Superior temporal gyrus (tissue), 1 donor: ENCODE results near the gene SLPI.

Experiments used
- DNase-seq: peaks from one replicate; pipeline ENCODE4 v3.0.0-alpha.2; 2016; ENCODE audit errors: extremely low spot score

SLPI gene

GRCh38 chr20:45254383-45255262 is at the start of gene SLPI:
Gene SLPI (minus strand): TSS chr20:45254564. CDS start chr20:45254543, 21 bp downstream.
- no peak for DNase-seq

GRCh38 chr20:45303586-45304463 is 49.5 kb upstream of the SLPI start:
- no peak for DNase-seq

- no peak for DNase-seq
Observed at GRCh38 chr20:45301824-45302271, 47.5 kb upstream of the SLPI start.

GRCh38 chr20:45300961-45301360 is 46.6 kb upstream of the SLPI start:
- no peak for DNase-seq

GRCh38 chr20:45299786-45300185 is 45.4 kb upstream of the SLPI start:
- DNase-seq: no peak

- no peak for DNase-seq
Observed at GRCh38 chr20:45297786-45298497, 43.6 kb upstream of the SLPI start.

- no peak for DNase-seq
Observed at GRCh38 chr20:45294659-45295058, 40.3 kb upstream of the SLPI start.

GRCh38 chr20:45294003-45294368 is 39.6 kb upstream of the SLPI start:
- no peak for DNase-seq

GRCh38 chr20:45293041-45294002 is 39.0 kb upstream of the SLPI start:
- DNase-seq: peak; percentile 81

GRCh38 chr20:45292343-45292742 is 38.0 kb upstream of the SLPI start:
- DNase-seq: no peak

GRCh38 chr20:45291526-45291925 is 37.2 kb upstream of the SLPI start:
- DNase-seq: no peak

GRCh38 chr20:45290677-45291355 is 36.5 kb upstream of the SLPI start:
- DNase-seq: peak; percentile 89

- no peak for DNase-seq
Observed at GRCh38 chr20:45289942-45290676, 35.7 kb upstream of the SLPI start.

- DNase-seq: no peak
Observed at GRCh38 chr20:45288860-45289259, 34.5 kb upstream of the SLPI start.

- DNase-seq: no peak
Observed at GRCh38 chr20:45288376-45288775, 34.0 kb upstream of the SLPI start.

- DNase-seq: no peak
Observed at GRCh38 chr20:45283551-45284057, 29.2 kb upstream of the SLPI start.

- no peak for DNase-seq
Observed at GRCh38 chr20:45282700-45283550, 28.6 kb upstream of the SLPI start.

GRCh38 chr20:45279992-45280391 is 25.6 kb upstream of the SLPI start:
- DNase-seq: no peak
